HCT116 (cell line): ENCODE data around the gene PIP4K2C.

Experiments
- CTCF ChIP-seq, 3 experiments: fragments of 200-600 bp in 1 of 3; sonication (generic) in 1 of 3; IDR thresholded peaks in 2 of 3; conservative IDR thresholded peaks in 1 of 3; 2 replicates each; pipeline ENCODE4 v1.5.1; 2012 to 2017; ENCODE audit warnings: low read depth in 2 of 3, low read length in 2 of 3, antibody characterized with exemption in 1 of 3, borderline replicate concordance in 1 of 3, control low read depth in 1 of 3, mild to moderate bottlenecking in 1 of 3, mixed read lengths in 1 of 3, mixed run types in 1 of 3, moderate library complexity in 1 of 3; ENCODE audit not compliant: insufficient read depth in 1 of 3
- MAX ChIP-seq: IDR thresholded peaks from 2 replicates; pipeline ENCODE4 v1.6.1; 2012
- POLR2A ChIP-seq: IDR thresholded peaks from 2 replicates; pipeline ENCODE4 v1.7.0; 2011; ENCODE audit warnings: borderline replicate concordance; ENCODE audit not compliant: insufficient read depth, insufficient read length; ENCODE audit errors: extremely low read depth
- POLR2AphosphoS5 ChIP-seq: IDR thresholded peaks from 2 replicates; pipeline ENCODE4 v1.6.1; 2011; ENCODE audit warnings: mild to moderate bottlenecking, low read depth, low read length, moderate library complexity
- ZBTB33 ChIP-seq: IDR thresholded peaks from 2 replicates; pipeline ENCODE4 v1.6.1; 2011; ENCODE audit warnings: mild to moderate bottlenecking, low read length, moderate library complexity; ENCODE audit not compliant: insufficient replicate concordance; ENCODE audit errors: extremely low read depth

GRCh38 chr12:57623385-57623784 is 32.4 kb downstream of the PIP4K2C start:
- TF ChIP-seq POLR2AphosphoS5 (no peak), ZBTB33 (no peak), POLR2A (no peak), CTCF (IDR thresholded peaks at IDR 0.05 in 2 of 3, conservative IDR thresholded peaks at IDR 0.05 in 1 of 3; ENCODE audit: borderline replicate concordance in 1 of 3, insufficient read depth in 1 of 3, low read depth in 2 of 3, low read length in 2 of 3) (no peak), MAX (no peak)
